HG02610 (cell line): ENCODE results near the gene SPRR1B.
"Not testable (repeated sequence)": the region's sequence is repeated elsewhere in the genome, so short reads cannot be mapped to it uniquely, and the experiment has no call there.

ENCODE experiments used
- ATAC-seq: cut with Tn5 transposase; IDR thresholded peaks from one replicate; pipeline ENCODE4 v1.9.1; 2021; ENCODE audit warnings: mild to moderate bottlenecking, moderate library complexity; ENCODE audit not compliant: unreplicated experiment

Gene SPRR1B

GRCh38 chr1:153030895-153031294 lies at the start of gene SPRR1B:
Gene SPRR1B, plus strand, starts transcription at chr1:153031203. Its CDS starts 1,143 bp downstream, at chr1:153032346.
- no peak for ATAC-seq

GRCh38 chr1:152982076-152982475 lies 48.9 kb upstream of the SPRR1B start:
- no peak for ATAC-seq

- ATAC-seq = no peak
These were observed 47.8 kb upstream of the SPRR1B start for GRCh38 chr1:152983234-152983633.

- ATAC-seq = no peak
These were observed 47.3 kb upstream of the SPRR1B start, which contains the start of gene SPRR1A for GRCh38 chr1:152983743-152984142. Gene SPRR1A, plus strand, starts transcription at chr1:152984081. Its CDS starts 1,150 bp downstream, at chr1:152985231.

GRCh38 chr1:152986578-152986977 lies 44.4 kb upstream of the SPRR1B start:
- ATAC-seq = no peak

GRCh38 chr1:152993186-152993585 lies 37.8 kb upstream of the SPRR1B start:
- ATAC-seq = no peak

- no peak for ATAC-seq
These were observed 35.2 kb upstream of the SPRR1B start for GRCh38 chr1:152995842-152996241.

- ATAC-seq = no peak
These were observed 34.2 kb upstream of the SPRR1B start for GRCh38 chr1:152996633-152997400.

GRCh38 chr1:152997901-152998300 lies 33.1 kb upstream of the SPRR1B start:
- ATAC-seq = no peak

GRCh38 chr1:152998476-152998875 lies 32.5 kb upstream of the SPRR1B start:
- ATAC-seq = no peak

GRCh38 chr1:152999818-153000217 lies 31.2 kb upstream of the SPRR1B start:
- ATAC-seq = no peak

GRCh38 chr1:153000294-153000693 lies 30.7 kb upstream of the SPRR1B start:
- no peak for ATAC-seq

- ATAC-seq = no peak
These were observed 29.6 kb upstream of the SPRR1B start, which contains the start of gene SPRR3 for GRCh38 chr1:153001382-153001781. Gene SPRR3, plus strand, starts transcription at chr1:153001749. Its CDS starts 1,272 bp downstream, at chr1:153003021.

GRCh38 chr1:153011235-153011758 lies 19.7 kb upstream of the SPRR1B start:
- ATAC-seq = not testable (repeated sequence)

GRCh38 chr1:153021829-153022228 lies 9.2 kb upstream of the SPRR1B start:
- ATAC-seq = not testable (repeated sequence)

- ATAC-seq = not testable (repeated sequence)
These were observed 8.7 kb upstream of the SPRR1B start for GRCh38 chr1:153022340-153022739.

- no peak for ATAC-seq
These were observed 7.9 kb upstream of the SPRR1B start for GRCh38 chr1:153023109-153023508.

GRCh38 chr1:153024413-153024812 lies 6.6 kb upstream of the SPRR1B start:
- no peak for ATAC-seq

GRCh38 chr1:153025797-153026196 lies 5.2 kb upstream of the SPRR1B start:
- ATAC-seq = no peak

- ATAC-seq = no peak
These were observed 2.2 kb upstream of the SPRR1B start for GRCh38 chr1:153028766-153029165.

- no peak for ATAC-seq
These were observed 1.1 kb downstream of the SPRR1B start for GRCh38 chr1:153032073-153032472.

GRCh38 chr1:153032677-153033308 lies 1.8 kb downstream of the SPRR1B start:
- no peak for ATAC-seq
